Vagina (tissue), 2 donors: ENCODE results near the gene FGF21. TPM values are rescaled to one million over a fixed set of nuclear protein-coding genes. Genes with fewer than 3 reads are reported as not detected.

Source experiments
- DNase-seq, 2 donors: peaks; one replicate each; pipeline ENCODE4 v3.0.0-alpha.2; 2017; ENCODE audit errors: extremely low spot score in 2 of 2
- H3K27ac ChIP-seq: fragments of 200-600 bp; sonication (generic); one replicate; pipeline ENCODE4 v1.5.1; 2019
- H3K27me3 ChIP-seq: fragments of 200-600 bp; sonication (generic); one replicate; pipeline ENCODE4 v1.5.1; 2019
- H3K36me3 ChIP-seq, 2 donors: fragments of 200-600 bp; sonication (generic); one replicate each; pipeline ENCODE4 v1.5.1; 2017 to 2019
- H3K4me1 ChIP-seq: fragments of 200-600 bp; sonication (generic); one replicate; pipeline ENCODE4 v1.5.1; 2019
- H3K4me3 ChIP-seq, 2 donors: fragments of 200-600 bp; sonication (generic); 1 replicate in 1 of 2; 2 replicates in 1 of 2; pipeline ENCODE4 v1.5.1; 2016 to 2019
- H3K9me3 ChIP-seq: fragments of 200-600 bp; sonication (generic); one replicate; pipeline ENCODE4 v1.5.1; 2019
- CTCF ChIP-seq, 3 experiments: fragments of 450-650 bp in 2 of 3; fragments of 200-600 bp in 1 of 3; sonication (generic) in 1 of 3; IDR thresholded peaks; one replicate each; pipeline ENCODE4 v1.5.1; 2017 to 2019; ENCODE audit warnings: antibody characterized with exemption in 3 of 3, mild to moderate bottlenecking in 2 of 3, moderate library complexity in 2 of 3
- POLR2A ChIP-seq, 2 donors: fragments of 450-650 bp; IDR thresholded peaks; one replicate each; pipeline ENCODE4 v1.6.1; 2017; ENCODE audit warnings: antibody characterized with exemption in 2 of 2, mild to moderate bottlenecking in 2 of 2, moderate library complexity in 2 of 2
- POLR2AphosphoS5 ChIP-seq, 2 donors: sonication (generic); formaldehyde crosslinking; IDR thresholded peaks; one replicate each; pipeline ENCODE4 v1.9.0; 2017; ENCODE audit warnings: antibody characterized with exemption in 2 of 2, mild to moderate bottlenecking in 2 of 2, low read depth in 1 of 2; ENCODE audit not compliant: insufficient read depth in 1 of 2
- intact Hi-C: fragments of 100-400 bp; cut with DNase I; formaldehyde crosslinking; loops from one replicate; pipeline ENCODE4 v1.15.1; 2023
- total RNA-seq: library from RNA; depleted of rRNA; stranded (reverse); fragments of >200 nt; gene quantifications from one replicate; pipeline ENCODE4 v1.2.3, GENCODE V29; 2016

FGF21 gene
- total RNA-seq, 1 donor from 2014 or later = not detected

- TF ChIP-seq CTCF (IDR thresholded peaks at IDR 0.05) = no peak
- no peak for TF ChIP-seq POLR2A (IDR thresholded peaks at IDR 0.05)
- no peak for TF ChIP-seq POLR2AphosphoS5 (IDR thresholded peaks at IDR 0.05; ENCODE audit: insufficient read depth in 1 of 2, low read depth in 1 of 2)
- Histone ChIP-seq H3K36me3 (no peaks in the 10 kb centered on the region), H3K4me1 (peaks cover 55% of the 10 kb centered on the region), H3K27ac (peak overlapping the region; percentile 50), H3K9me3 (no peaks in the 10 kb centered on the region), H3K4me3 (no peak overlapping the region), H3K27me3 (no peaks in the 10 kb centered on the region)
- intact Hi-C loops = no loop called here
- no peak for DNase-seq
Observed at GRCh38 chr19:48718711-48719231, 36.6 kb upstream of the FGF21 start.

GRCh38 chr19:48719263-48720171 lies 35.8 kb upstream of the FGF21 start, which contains the start of gene MAMSTR:
TSS of gene MAMSTR (minus strand) at chr19:48719725. CDS start at chr19:48719031, 694 bp downstream.
- H3K4me3 ChIP-seq = peak within 1 kb of the TSS; percentile 46 to 48
- no peaks in the 10 kb centered on the region for H3K36me3 ChIP-seq
- no peaks in the 10 kb centered on the region for H3K9me3 ChIP-seq
- intact Hi-C loops = no loop called here
- DNase-seq = no peak
- H3K27me3 ChIP-seq = no peaks in the 10 kb centered on the region
- peaks cover 57% of the 10 kb centered on the region for H3K4me1 ChIP-seq
- no peak for TF ChIP-seq CTCF (IDR thresholded peaks at IDR 0.05)
- TF ChIP-seq POLR2AphosphoS5 (IDR thresholded peaks at IDR 0.05; ENCODE audit: insufficient read depth in 1 of 2, low read depth in 1 of 2) = no peak
- no peak for TF ChIP-seq POLR2A (IDR thresholded peaks at IDR 0.05)
- peak within 1 kb of the TSS; percentile 86 for H3K27ac ChIP-seq

- intact Hi-C loops = no loop called here
- no peak for TF ChIP-seq CTCF (IDR thresholded peaks at IDR 0.05)
- TF ChIP-seq POLR2AphosphoS5 (IDR thresholded peaks at IDR 0.05; ENCODE audit: insufficient read depth in 1 of 2, low read depth in 1 of 2) = no peak
- TF ChIP-seq POLR2A (IDR thresholded peaks at IDR 0.05) = no peak
- no peak for DNase-seq
- Histone ChIP-seq H3K4me3 (peak overlapping the region; percentile 46 to 48), H3K4me1 (peaks cover 53% of the 10 kb centered on the region), H3K27ac (peak overlapping the region; percentile 86), H3K9me3 (no peaks in the 10 kb centered on the region), H3K36me3 (no peaks in the 10 kb centered on the region), H3K27me3 (no peaks in the 10 kb centered on the region)
Observed at GRCh38 chr19:48720251-48720612, 35.1 kb upstream of the FGF21 start.

GRCh38 chr19:48720613-48721296 lies 34.6 kb upstream of the FGF21 start:
- peaks cover 48% of the 10 kb centered on the region for H3K4me1 ChIP-seq

More at GRCh38 chr19:48720613-48721296, 34.6 kb upstream of the FGF21 start:
- H3K27ac ChIP-seq = peak overlapping the region; percentile 86
- intact Hi-C loops = no loop called here
- peak in 1 of 2 donors; percentile 99 for DNase-seq
- H3K36me3 ChIP-seq = no peaks in the 10 kb centered on the region
- H3K27me3 ChIP-seq = no peaks in the 10 kb centered on the region
- TF ChIP-seq POLR2AphosphoS5 (IDR thresholded peaks at IDR 0.05; ENCODE audit: insufficient read depth in 1 of 2, low read depth in 1 of 2) = peak; percentile 90 to 92
- TF ChIP-seq CTCF (IDR thresholded peaks at IDR 0.05) = no peak
- H3K9me3 ChIP-seq = no peaks in the 10 kb centered on the region
- peak overlapping the region; percentile 46 to 48 for H3K4me3 ChIP-seq
